Measurements from ENCODE around the gene ZBTB3.

ZBTB3 gene

GRCh38 chr11:62794201-62794775 lies 40.3 kb upstream of the ZBTB3 start:
- Histone ChIP-seq H3K4ac (ENCODE audit: low read length) (no peak overlapping the region), H3K36me3 (replicated peaks in 1 of 2; ENCODE audit: control insufficient read depth in 2 of 2, insufficient read depth in 2 of 2, low read length in 2 of 2) (peaks cover 44 to 95% of the 10 kb centered on the region in 2 donors), H2BK120ac (ENCODE audit: low read depth, low read length) (no peak overlapping the region), H4K91ac (ENCODE audit: low read depth, low read length, poor library complexity) (no peak overlapping the region), H3K4me3 (ENCODE audit: low read length in 2 of 2) (no peak overlapping the region), H3K4me2 (ENCODE audit: insufficient read depth, low read length, poor library complexity, severe bottlenecking) (no peak overlapping the region), H3K14ac (ENCODE audit: low read length) (no peak overlapping the region), H3K27ac (replicated peaks; ENCODE audit: low read length) (no peak overlapping the region), H2BK5ac (ENCODE audit: low read length) (no peak overlapping the region), H3K23ac (ENCODE audit: low read depth, low read length, poor library complexity) (no peak overlapping the region), H2BK15ac (ENCODE audit: low read length) (no peak overlapping the region), H4K8ac (ENCODE audit: low read depth, low read length) (no peak overlapping the region), H3K79me1 (ENCODE audit: low read depth, low read length) (peaks cover 4% of the 10 kb centered on the region), H3K27me3 (ENCODE audit: control insufficient read depth in 3 of 3, insufficient read depth in 3 of 3, low read depth in 1 of 3, low read length in 3 of 3) (no peaks in the 10 kb centered on the region), H2AK5ac (ENCODE audit: low read depth, low read length) (no peak overlapping the region), H2BK12ac (ENCODE audit: low read length) (no peak overlapping the region), H3K4me1 (ENCODE audit: control insufficient read depth in 2 of 2, insufficient read depth in 1 of 2, low read depth in 1 of 2, low read length in 2 of 2) (peaks cover 5 to 7% of the 10 kb centered on the region in 2 donors), H2AFZ (ENCODE audit: low read length) (no peak overlapping the region), H3K9me3 (replicated peaks in 1 of 2; ENCODE audit: control insufficient read depth in 2 of 2, insufficient read depth in 1 of 2, low read depth in 1 of 2, low read length in 2 of 2) (no peaks in the 10 kb centered on the region), H3K18ac (ENCODE audit: low read length) (no peak overlapping the region), H3K9ac (ENCODE audit: low read depth, low read length, poor library complexity) (no peak overlapping the region)
- DNase-seq (ENCODE audit: low spot score), result no peak
- no CpG with 5 or more reads among the region's 8 CpGs for WGBS, 2 donors (ENCODE audit: extremely low coverage in 2 of 2, insufficient read length in 2 of 2, insufficient replicate concordance in 1 of 2)

GRCh38 chr11:62792202-62792575 lies 38.2 kb upstream of the ZBTB3 start:
- Histone ChIP-seq H3K4me2 (ENCODE audit: insufficient read depth, low read length, poor library complexity, severe bottlenecking) (no peak overlapping the region), H2BK15ac (ENCODE audit: low read length) (no peak overlapping the region), H3K14ac (ENCODE audit: low read length) (no peak overlapping the region), H3K4me1 (ENCODE audit: control insufficient read depth in 2 of 2, insufficient read depth in 1 of 2, low read depth in 1 of 2, low read length in 2 of 2) (peaks cover 5 to 10% of the 10 kb centered on the region in 2 donors), H3K27ac (replicated peaks; ENCODE audit: low read length) (peak overlapping the region; percentile 25), H3K27me3 (ENCODE audit: control insufficient read depth in 3 of 3, insufficient read depth in 3 of 3, low read depth in 1 of 3, low read length in 3 of 3) (no peaks in the 10 kb centered on the region), H3K9ac (ENCODE audit: low read depth, low read length, poor library complexity) (peak overlapping the region; percentile 17), H3K23ac (ENCODE audit: low read depth, low read length, poor library complexity) (peak overlapping the region; percentile 68), H4K8ac (ENCODE audit: low read depth, low read length) (no peak overlapping the region), H4K91ac (ENCODE audit: low read depth, low read length, poor library complexity) (no peak overlapping the region), H2AK5ac (ENCODE audit: low read depth, low read length) (peak overlapping the region; percentile 28), H3K4ac (ENCODE audit: low read length) (no peak overlapping the region), H2BK5ac (ENCODE audit: low read length) (no peak overlapping the region), H3K36me3 (replicated peaks in 1 of 2; ENCODE audit: control insufficient read depth in 2 of 2, insufficient read depth in 2 of 2, low read length in 2 of 2) (peaks cover 37 to 89% of the 10 kb centered on the region in 2 donors), H3K18ac (ENCODE audit: low read length) (no peak overlapping the region), H2BK12ac (ENCODE audit: low read length) (no peak overlapping the region), H2AFZ (ENCODE audit: low read length) (peak overlapping the region; percentile 88), H2BK120ac (ENCODE audit: low read depth, low read length) (no peak overlapping the region), H3K79me1 (ENCODE audit: low read depth, low read length) (peaks cover 4% of the 10 kb centered on the region), H3K9me3 (replicated peaks in 1 of 2; ENCODE audit: control insufficient read depth in 2 of 2, insufficient read depth in 1 of 2, low read depth in 1 of 2, low read length in 2 of 2) (no peaks in the 10 kb centered on the region), H3K4me3 (ENCODE audit: low read length in 2 of 2) (peak overlapping the region in 1 of 2 donors; percentile 91)
- DNase-seq (ENCODE audit: low spot score), result no peak
- WGBS, 2 donors (ENCODE audit: extremely low coverage in 2 of 2, insufficient read length in 2 of 2, insufficient replicate concordance in 1 of 2), result no CpG with 5 or more reads among the region's 11 CpGs

- Histone ChIP-seq H2AFZ (ENCODE audit: low read length) (peak within 1 kb of the TSS; percentile 88), H3K4me2 (ENCODE audit: insufficient read depth, low read length, poor library complexity, severe bottlenecking) (peak within 1 kb of the TSS; percentile 89), H2BK5ac (ENCODE audit: low read length) (no peak within 1 kb of the TSS), H3K4me3 (ENCODE audit: low read length in 2 of 2) (peak within 1 kb of the TSS; percentile 88 to 91), H2BK120ac (ENCODE audit: low read depth, low read length) (no peak within 1 kb of the TSS), H3K9me3 (replicated peaks in 1 of 2; ENCODE audit: control insufficient read depth in 2 of 2, insufficient read depth in 1 of 2, low read depth in 1 of 2, low read length in 2 of 2) (no peaks in the 10 kb centered on the region), H3K18ac (ENCODE audit: low read length) (peak within 1 kb of the TSS; percentile 97), H4K91ac (ENCODE audit: low read depth, low read length, poor library complexity) (peak within 1 kb of the TSS; percentile 90), H3K4me1 (ENCODE audit: control insufficient read depth in 2 of 2, insufficient read depth in 1 of 2, low read depth in 1 of 2, low read length in 2 of 2) (peaks cover 5 to 12% of the 10 kb centered on the region in 2 donors), H3K27ac (replicated peaks; ENCODE audit: low read length) (peak within 1 kb of the TSS; percentile 55), H2BK12ac (ENCODE audit: low read length) (peak within 1 kb of the TSS; percentile 33), H2AK5ac (ENCODE audit: low read depth, low read length) (peak within 1 kb of the TSS; percentile 77), H3K36me3 (replicated peaks in 1 of 2; ENCODE audit: control insufficient read depth in 2 of 2, insufficient read depth in 2 of 2, low read length in 2 of 2) (peaks cover 35 to 83% of the 10 kb centered on the region in 2 donors), H3K27me3 (ENCODE audit: control insufficient read depth in 3 of 3, insufficient read depth in 3 of 3, low read depth in 1 of 3, low read length in 3 of 3) (no peaks in the 10 kb centered on the region), H3K4ac (ENCODE audit: low read length) (no peak within 1 kb of the TSS), H2BK15ac (ENCODE audit: low read length) (no peak within 1 kb of the TSS), H3K79me1 (ENCODE audit: low read depth, low read length) (peaks cover 4% of the 10 kb centered on the region), H3K9ac (ENCODE audit: low read depth, low read length, poor library complexity) (peak within 1 kb of the TSS; percentile 97), H4K8ac (ENCODE audit: low read depth, low read length) (no peak within 1 kb of the TSS), H3K14ac (ENCODE audit: low read length) (peak within 1 kb of the TSS; percentile 73), H3K23ac (ENCODE audit: low read depth, low read length, poor library complexity) (peak within 1 kb of the TSS; percentile 94)
- DNase-seq (ENCODE audit: low spot score), result peak; percentile 66
- WGBS, 2 donors (ENCODE audit: extremely low coverage in 2 of 2, insufficient read length in 2 of 2, insufficient replicate concordance in 1 of 2), result no CpG with 5 or more reads among the region's 58 CpGs
These were observed 37.7 kb upstream of the ZBTB3 start, which contains the start of gene TMEM223 for GRCh38 chr11:62791501-62792201. TMEM223 (minus strand) TSS chr11:62792006; CDS start chr11:62791994, 12 bp downstream.

- Histone ChIP-seq H2BK120ac (ENCODE audit: low read depth, low read length) (no peak overlapping the region), H3K4me3 (ENCODE audit: low read length in 2 of 2) (peak overlapping the region in 1 of 2 donors; percentile 4), H3K14ac (ENCODE audit: low read length) (no peak overlapping the region), H4K8ac (ENCODE audit: low read depth, low read length) (no peak overlapping the region), H3K9me3 (replicated peaks in 1 of 2; ENCODE audit: control insufficient read depth in 2 of 2, insufficient read depth in 1 of 2, low read depth in 1 of 2, low read length in 2 of 2) (no peaks in the 10 kb centered on the region), H3K18ac (ENCODE audit: low read length) (no peak overlapping the region), H2AK5ac (ENCODE audit: low read depth, low read length) (no peak overlapping the region), H2BK12ac (ENCODE audit: low read length) (no peak overlapping the region), H2AFZ (ENCODE audit: low read length) (no peak overlapping the region), H2BK5ac (ENCODE audit: low read length) (no peak overlapping the region), H3K4ac (ENCODE audit: low read length) (no peak overlapping the region), H3K36me3 (replicated peaks in 1 of 2; ENCODE audit: control insufficient read depth in 2 of 2, insufficient read depth in 2 of 2, low read length in 2 of 2) (peaks cover 22 to 80% of the 10 kb centered on the region in 2 donors), H3K27me3 (ENCODE audit: control insufficient read depth in 3 of 3, insufficient read depth in 3 of 3, low read depth in 1 of 3, low read length in 3 of 3) (no peaks in the 10 kb centered on the region), H3K27ac (replicated peaks; ENCODE audit: low read length) (no peak overlapping the region), H3K23ac (ENCODE audit: low read depth, low read length, poor library complexity) (no peak overlapping the region), H4K91ac (ENCODE audit: low read depth, low read length, poor library complexity) (no peak overlapping the region), H3K79me1 (ENCODE audit: low read depth, low read length) (peaks cover 4% of the 10 kb centered on the region), H2BK15ac (ENCODE audit: low read length) (no peak overlapping the region), H3K4me1 (ENCODE audit: control insufficient read depth in 2 of 2, insufficient read depth in 1 of 2, low read depth in 1 of 2, low read length in 2 of 2) (peaks cover 8 to 12% of the 10 kb centered on the region in 2 donors), H3K4me2 (ENCODE audit: insufficient read depth, low read length, poor library complexity, severe bottlenecking) (no peak overlapping the region), H3K9ac (ENCODE audit: low read depth, low read length, poor library complexity) (no peak overlapping the region)
- WGBS, 2 donors (ENCODE audit: extremely low coverage in 2 of 2, insufficient read length in 2 of 2, insufficient replicate concordance in 1 of 2), result no CpG with 5 or more reads among the region's 3 CpGs
- no peak for DNase-seq (ENCODE audit: low spot score)
These were observed 35.6 kb upstream of the ZBTB3 start for GRCh38 chr11:62789576-62789975.

Measured in neuronal stem cell (in vitro differentiated cells).